Heart right ventricle (tissue), 16 donors: ENCODE results near the gene KCNIP2. TPM values are rescaled to one million over a fixed set of nuclear protein-coding genes. Genes with fewer than 3 reads are reported as not detected.

Source experiments
- ATAC-seq, 8 donors: fragments of 200-7000 bp; cut with Tn5 transposase; one replicate each; pipeline ENCODE4 v1.9.1; 2020; ENCODE audit warnings: mild to moderate bottlenecking in 8 of 8, moderate library complexity in 8 of 8, moderate number of reproducible peaks in 1 of 8
- DNase-seq, 2 donors: peaks; one replicate each; pipeline ENCODE4 v3.0.0-alpha.2; 2020
- H3K27ac ChIP-seq, 10 donors: fragments of 200-600 bp; sonication (generic) in 2 of 10; one replicate each; pipeline versions ENCODE4 v1.5.0 to v1.8.0; 2020 to 2022; ENCODE audit warnings: mild to moderate bottlenecking in 3 of 10
- H3K27me3 ChIP-seq, 7 donors: fragments of 200-600 bp; one replicate each; pipeline ENCODE4 v1.8.0; 2021 to 2022; ENCODE audit warnings: mild to moderate bottlenecking in 2 of 7
- H3K36me3 ChIP-seq, 9 donors: fragments of 200-600 bp; sonication (generic) in 1 of 9; one replicate each; pipeline versions ENCODE4 v1.5.0 to v1.8.0; 2020 to 2022; ENCODE audit warnings: mild to moderate bottlenecking in 2 of 9
- H3K4me1 ChIP-seq, 9 donors: fragments of 200-600 bp; sonication (generic) in 1 of 9; one replicate each; pipeline versions ENCODE4 v1.5.0 to v1.8.0; 2020 to 2022; ENCODE audit warnings: mild to moderate bottlenecking in 4 of 9
- H3K4me3 ChIP-seq, 10 donors: fragments of 200-600 bp; sonication (generic) in 2 of 10; one replicate each; pipeline versions ENCODE4 v1.5.0 to v1.8.0; 2020 to 2022; ENCODE audit warnings: mild to moderate bottlenecking in 7 of 10, moderate library complexity in 2 of 10
- H3K9me3 ChIP-seq, 11 donors: fragments of 200-600 bp in 10 of 11; sonication (generic) in 2 of 11; one replicate each; pipeline versions ENCODE4 v1.5.0 to v1.8.0; 2013 to 2022; ENCODE audit warnings: mild to moderate bottlenecking in 2 of 11, control low read depth in 1 of 11, moderate library complexity in 1 of 11
- CTCF ChIP-seq, 9 donors: fragments of 200-600 bp; sonication (generic) in 2 of 9; IDR thresholded peaks; one replicate each; pipeline versions ENCODE4 v1.5.0 to v1.8.0; 2021 to 2022; ENCODE audit warnings: antibody characterized with exemption in 9 of 9, mild to moderate bottlenecking in 5 of 9, moderate library complexity in 1 of 9
- WGBS, 2 donors: extraction: QIAGEN DNeasy Blood & Tissue Kit; methylation state at CpG; one replicate each; pipeline ENCODE4 v1.1.7; 2013; ENCODE audit warnings: inconsistent platforms in 1 of 2; 5-methylcytosine and 5-hydroxymethylcytosine counted together
- intact Hi-C, 10 donors: fragments of 100-400 bp; cut with DNase I; formaldehyde crosslinking; loops; one replicate each; pipeline versions ENCODE4 v1.11.1 to v1.14.2; 2022
- polyA plus RNA-seq, 2 donors: library from polyadenylated mRNA; stranded (reverse); fragments of 200-250 nt; gene quantifications; one replicate each; pipeline ENCODE4 v1.2.3, GENCODE V29; 2013
- total RNA-seq, 10 donors: library from RNA; stranded (reverse); fragmentation: NEBNext Ultra II Directional in 3 of 10; extraction: Animal tissue kit (Norgen Biotek cat#: 25700) in 3 of 10; gene quantifications; one replicate each; pipeline versions ENCODE4 v1.2.1 to v1.2.4, GENCODE V29; 2021 to 2023
- donor health status: Arrhythmogenic right ventricular cardiomyopathy.
- donor health status: ischemic (EF 13 %, LVEDD 7.1; RV severe dilation, severe dysfunction).
- donor health status: healthy with polysubstance abuse.
- donor health status: DM: no; HTN: yes; CAD: no.
- donor health status: DM: no; HTN: no; CAD: no.
- donor health status: ischemic (EF 25% LVEDD 6.9; RV normal size, moderate dysfunction).
- donor health status: ischemic (EF 25% LVEDD 5.7; RV mildly dilated, moderate dysfunction).
- donor health status: healthy.
- donor health status: DM: yes; HTN: yes; CAD: no.
- donor health status: Ischemic cardiomyopathy.
- donor health status: ischemic (EF 35%, LVEDD 5.7; RV mildly dilated, moderate dysfunction).
- donor health status: nonischemic (EF 11% LVEDD 7.7; RV severe dilation, severe dysfunction).
- donor health status: DM: yes; HTN: yes; CAD: no.
- donor health status: PGD.
- donor health status: ischemic (EF 29% LVEDD 5.4; RV normal size, mild dysfunction).
- donor health status: nonischemic (EF 23%, LVEDD 6.1; RV moderate dilation, normal function).

KCNIP2 gene
- total and polyA plus RNA-seq, 12 donors = 15.5 to 707 (median 251) TPM

- H3K27me3 ChIP-seq = no peaks in the 10 kb centered on the region
- H3K9me3 ChIP-seq = no peaks in the 10 kb centered on the region
- H3K4me3 ChIP-seq = no peak overlapping the region
- ATAC-seq (peak in 7 of 8 donors; percentile 34 to 81 (median 58)), DNase-seq (no peak)
- intact Hi-C loops = loop anchor here in 8 of 10 donors (2.0 to 10.0 kb wide), 5 partner anchors 28 to 188 kb away; partner anchors contain the start of gene KCNIP2 (in 6 of the 8)
- H3K36me3 ChIP-seq = peaks cover 0 to 34% (median 0%) of the 10 kb centered on the region in 9 donors
- peaks cover 0 to 54% (median 16%) of the 10 kb centered on the region in 9 donors for H3K4me1 ChIP-seq
- H3K27ac ChIP-seq = peak overlapping the region in 8 of 10 donors; percentile 18 to 69 (median 47)
- TF ChIP-seq CTCF (IDR thresholded peaks at IDR 0.05) = no peak
- 50 to 72% methylated on average over 1 of the region's 1 CpG for WGBS, 2 donors
Measured at GRCh38 chr10:101886521-101887312, 43.1 kb upstream of the KCNIP2 start.

DNA sequence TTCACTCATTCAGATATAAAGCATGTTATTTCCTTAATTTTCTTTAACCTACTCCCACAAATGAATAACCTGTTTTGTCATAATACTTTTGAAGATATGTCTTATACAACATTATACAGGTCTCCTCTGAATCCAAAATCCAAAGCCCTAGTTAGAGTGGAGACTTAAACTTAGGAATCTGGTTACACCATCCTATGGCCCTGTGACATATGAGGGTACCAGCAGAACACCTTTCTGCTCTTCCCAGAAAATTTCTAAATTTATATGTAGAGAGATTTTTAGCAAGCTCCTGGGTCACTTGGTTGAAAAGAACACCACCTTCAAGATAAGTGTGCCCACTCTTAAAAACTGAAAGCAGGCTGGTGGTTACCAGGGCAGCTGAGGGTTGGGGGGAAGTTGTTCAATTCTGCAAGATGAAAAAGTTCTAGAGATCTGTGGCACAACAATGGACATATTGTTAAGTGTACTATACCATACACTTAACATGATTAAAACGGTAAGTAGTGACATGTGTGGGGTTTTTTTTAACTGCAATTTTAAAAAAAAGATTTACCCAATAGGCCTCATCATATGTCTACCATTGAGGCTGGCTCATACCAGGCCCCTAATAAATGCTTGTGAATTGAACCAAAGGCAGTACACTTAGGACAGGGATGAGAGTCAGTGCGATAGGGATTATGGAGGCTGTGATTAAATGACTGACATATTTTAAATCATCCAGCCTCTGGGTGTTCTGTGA lies 37.6 kb upstream of the KCNIP2 start:
- peaks cover 0 to 27% (median 0%) of the 10 kb centered on the region in 9 donors for H3K36me3 ChIP-seq
- no peaks in the 10 kb centered on the region for H3K27me3 ChIP-seq
- no peak for TF ChIP-seq CTCF (IDR thresholded peaks at IDR 0.05)
- WGBS, 2 donors = 86 to 93% methylated on average over 2 of the region's 2 CpGs
- intact Hi-C loops = loop anchor here in 2 of 10 donors (10.0 kb wide), 2 partner anchors 134 to 194 kb away; no protein-coding TSS in a partner anchor
- H3K4me3 ChIP-seq = no peak overlapping the region
- H3K4me1 ChIP-seq = peaks cover 2 to 42% (median 13%) of the 10 kb centered on the region in 9 donors
- DNase-seq (no peak), ATAC-seq (no peak)
- no peaks in the 10 kb centered on the region for H3K9me3 ChIP-seq
- H3K27ac ChIP-seq = no peak overlapping the region

GRCh38 chr10:101880232-101880573 lies 36.6 kb upstream of the KCNIP2 start:
- no peak for DNase-seq
- 95 to 99% methylated on average over 2 of the region's 2 CpGs for WGBS, 2 donors
- peak in 1 of 8 donors; percentile 28 for ATAC-seq
- Histone ChIP-seq H3K36me3 (peaks cover 0 to 23% (median 0%) of the 10 kb centered on the region in 9 donors), H3K27me3 (no peaks in the 10 kb centered on the region), H3K4me1 (peaks cover 2 to 41% (median 13%) of the 10 kb centered on the region in 9 donors), H3K27ac (no peak overlapping the region), H3K4me3 (no peak overlapping the region), H3K9me3 (no peaks in the 10 kb centered on the region)
- no peak for TF ChIP-seq CTCF (IDR thresholded peaks at IDR 0.05)
- intact Hi-C loops = loop anchor here in 2 of 10 donors (10.0 kb wide), 2 partner anchors 135 to 195 kb away; no protein-coding TSS in a partner anchor
